Epithelial cell of proximal tubule (primary cell): ENCODE data around the gene SH3PXD2A. TPM values are rescaled to one million over a fixed set of nuclear protein-coding genes. Genes with fewer than 3 reads are reported as not detected.
"Not testable (repeated sequence)": the region's sequence is repeated elsewhere in the genome, so short reads cannot be mapped to it uniquely, and the experiment has no call there.

ENCODE experiments used
- DNase-seq: peaks from one replicate; pipeline ENCODE4 v3.0.0-alpha.2; 2011; ENCODE audit warnings: low read depth
- H3K4me3 ChIP-seq: 2 replicates; pipeline ENCODE4 v1.5.1; 2011; ENCODE audit warnings: low read depth, mild to moderate bottlenecking, low read length
- CTCF ChIP-seq: conservative IDR thresholded peaks from 2 replicates; pipeline ENCODE4 v1.5.1; 2012; ENCODE audit warnings: low read depth, mild to moderate bottlenecking, low read length
- total RNA-seq: library from RNA; depleted of rRNA; stranded (reverse); fragments of >200 nt; gene quantifications from 2 replicates; pipeline ENCODE4 v1.2.3, GENCODE V29; 2015

The SH3PXD2A gene
- total RNA-seq, 1 donor from 2014 or later, result 5.8 TPM

GRCh38 chr10:103850572-103850895 lies 4.8 kb downstream of the SH3PXD2A start:
- no peak overlapping the region for H3K4me3 ChIP-seq
- DNase-seq, result no peak
- no peak for TF ChIP-seq CTCF

- no peak for TF ChIP-seq CTCF
- H3K4me3 ChIP-seq, result peak overlapping the region; percentile 32
- DNase-seq, result peak; percentile 63
These were observed 5.3 kb downstream of the SH3PXD2A start for GRCh38 chr10:103849880-103850571.

- no peak overlapping the region for H3K4me3 ChIP-seq
- DNase-seq, result no peak
- TF ChIP-seq CTCF, result no peak
These were observed 6.0 kb downstream of the SH3PXD2A start for GRCh38 chr10:103849212-103849877.

- no peak for DNase-seq
- TF ChIP-seq CTCF, result peak; percentile 42
- no peak overlapping the region for H3K4me3 ChIP-seq
These were observed 7.4 kb downstream of the SH3PXD2A start for GRCh38 chr10:103847909-103848468.

GRCh38 chr10:103847346-103847745 lies 8.0 kb downstream of the SH3PXD2A start:
- no peak for TF ChIP-seq CTCF
- H3K4me3 ChIP-seq, result no peak overlapping the region

GRCh38 chr10:103845972-103846371 lies 9.4 kb downstream of the SH3PXD2A start:
- no peak for DNase-seq
- TF ChIP-seq CTCF, result no peak

More at GRCh38 chr10:103847346-103847745, 8.0 kb downstream of the SH3PXD2A start:
- DNase-seq, result no peak

GRCh38 chr10:103845346-103845745 lies 10.0 kb downstream of the SH3PXD2A start:
- H3K4me3 ChIP-seq, DNase-seq: not testable (repeated sequence)

More at GRCh38 chr10:103845972-103846371, 9.4 kb downstream of the SH3PXD2A start:
- H3K4me3 ChIP-seq, result no peak overlapping the region
